IMR-90 (cell line): ENCODE results near the gene PTPRG. TPM values are rescaled to one million over a fixed set of nuclear protein-coding genes. Genes with fewer than 3 reads are reported as not detected.

Experiments used
- ATAC-seq: fragments of 200-7000 bp; cut with Tn5 transposase; 2 replicates; pipeline ENCODE4 v1.9.1; 2020; ENCODE audit warnings: low read depth, mild to moderate bottlenecking, moderate library complexity
- BruUV-seq: library from RNA; stranded (reverse); fragments of 400-500 nt; replicated peaks from 2 replicates; lab custom pipeline; 2021; lab: Mats Ljungman, UMichigan
- CTCF ChIA-PET: fragments of 300-600 bp; formaldehyde crosslinking; extraction: SDS; loops from one replicate; lab custom pipeline; 2021; ENCODE audit warnings: antibody characterized with exemption; lab: Yijun Ruan, JAX
- POLR2A ChIA-PET: fragments of 300-600 bp; sonication (Branson Sonifier 250); formaldehyde crosslinking; loops from one replicate; lab custom pipeline; 2022; ENCODE audit warnings: antibody characterized with exemption; ENCODE audit not compliant: unreplicated experiment; lab: Charles Lee
- DNase-seq: peaks from one replicate; pipeline ENCODE4 v3.0.0; 2013
- H2AFZ ChIP-seq: replicated peaks from 2 replicates; pipeline ENCODE3; 2013; ENCODE audit warnings: low read length, mild to moderate bottlenecking; ENCODE audit not compliant: poor library complexity
- H2AK5ac ChIP-seq: 2 replicates; pipeline ENCODE4 v1.6.1; 2013; ENCODE audit warnings: low read depth, low read length, inconsistent platforms
- H2AK9ac ChIP-seq: replicated peaks from 2 replicates; pipeline ENCODE3; 2013; ENCODE audit warnings: mild to moderate bottlenecking, low read depth, low read length, moderate library complexity; ENCODE audit not compliant: poor library complexity
- H2BK120ac ChIP-seq: 2 replicates; pipeline ENCODE4 v1.6.1; 2013; ENCODE audit warnings: low read depth, low read length, inconsistent platforms
- H2BK15ac ChIP-seq: 3 replicates; pipeline ENCODE4 v1.6.1; 2013; ENCODE audit warnings: low read depth, low read length, inconsistent platforms
- H2BK20ac ChIP-seq: 2 replicates; pipeline ENCODE4 v1.6.1; 2013; ENCODE audit warnings: low read depth, mild to moderate bottlenecking, inconsistent platforms, low read length, moderate library complexity
- H2BK5ac ChIP-seq: 2 replicates; pipeline ENCODE4 v1.6.1; 2013; ENCODE audit warnings: mild to moderate bottlenecking, low read depth, low read length, inconsistent platforms; ENCODE audit not compliant: poor library complexity, severe bottlenecking
- H3K14ac ChIP-seq: replicated peaks from 2 replicates; pipeline ENCODE4 v1.6.1; 2013; ENCODE audit warnings: low read depth, low read length, inconsistent platforms
- H3K18ac ChIP-seq: 2 replicates; pipeline ENCODE4 v1.6.1; 2013; ENCODE audit warnings: low read depth, low read length, control low read depth
- H3K23ac ChIP-seq: 2 replicates; pipeline ENCODE4 v1.6.1; 2013; ENCODE audit warnings: low read depth, low read length, inconsistent platforms
- H3K27ac ChIP-seq: 2 replicates; pipeline ENCODE4 v1.5.1; 2013; ENCODE audit warnings: mild to moderate bottlenecking, control low read depth, low read length; ENCODE audit not compliant: insufficient read depth
- H3K27me3 ChIP-seq: 2 replicates; pipeline ENCODE4 v1.6.1; 2013; ENCODE audit warnings: low read length; ENCODE audit not compliant: control insufficient read depth, insufficient read depth
- H3K36me3 ChIP-seq: 2 replicates; pipeline ENCODE4 v1.6.1; 2013; ENCODE audit warnings: low read length, mixed read lengths; ENCODE audit not compliant: control insufficient read depth, insufficient read depth
- H3K4ac ChIP-seq: 2 replicates; pipeline ENCODE4 v1.6.1; 2013; ENCODE audit warnings: low read depth, low read length, inconsistent platforms
- H3K4me1 ChIP-seq: 2 replicates; pipeline ENCODE4 v1.6.1; 2013; ENCODE audit warnings: low read length, mixed read lengths; ENCODE audit not compliant: control insufficient read depth, insufficient read depth
- H3K4me2 ChIP-seq: 2 replicates; pipeline ENCODE4 v1.6.1; 2013; ENCODE audit warnings: low read depth, mild to moderate bottlenecking, control low read depth, low read length, moderate library complexity
- H3K4me3 ChIP-seq: 2 replicates; pipeline ENCODE4 v1.5.1; 2013; ENCODE audit warnings: low read depth, mild to moderate bottlenecking, control low read depth, low read length, moderate library complexity; ENCODE audit not compliant: insufficient read depth
- H3K56ac ChIP-seq: 2 replicates; pipeline ENCODE4 v1.6.1; 2013; ENCODE audit warnings: low read length, inconsistent platforms; ENCODE audit not compliant: insufficient read depth; ENCODE audit errors: extremely low read depth
- H3K79me1 ChIP-seq, 2 experiments: 2 replicates each; pipeline ENCODE4 v1.6.1; 2013; ENCODE audit warnings: low read length in 2 of 2, inconsistent platforms in 1 of 2, low read depth in 1 of 2
- H3K9ac ChIP-seq: 2 replicates; pipeline ENCODE4 v1.6.1; 2013; ENCODE audit warnings: low read depth, low read length, control low read depth
- H3K9me1 ChIP-seq: 2 replicates; pipeline ENCODE4 v1.6.1; 2013; ENCODE audit warnings: low read length, inconsistent platforms; ENCODE audit not compliant: insufficient read depth
- H3K9me3 ChIP-seq: 2 replicates; pipeline ENCODE4 v1.6.1; 2013; ENCODE audit warnings: low read length; ENCODE audit not compliant: control insufficient read depth, insufficient read depth
- H4K20me1 ChIP-seq: 2 replicates; pipeline ENCODE4 v1.6.1; 2013; ENCODE audit warnings: low read length, inconsistent platforms; ENCODE audit not compliant: insufficient read depth
- H4K5ac ChIP-seq: 2 replicates; pipeline ENCODE4 v1.6.1; 2013; ENCODE audit warnings: mild to moderate bottlenecking, low read depth, low read length, control low read depth
- H4K8ac ChIP-seq, 2 experiments: 2 replicates each; pipeline ENCODE4 v1.6.1; 2013; ENCODE audit warnings: low read depth in 2 of 2, low read length in 2 of 2, control low read depth in 1 of 2, inconsistent platforms in 1 of 2
- H4K91ac ChIP-seq: 2 replicates; pipeline ENCODE4 v1.6.1; 2013; ENCODE audit warnings: low read depth, low read length, inconsistent platforms; ENCODE audit not compliant: insufficient read depth
- CEBPB ChIP-seq: IDR thresholded peaks from 2 replicates; pipeline ENCODE4 v1.6.1; 2012; ENCODE audit warnings: low read depth, low read length, improper control_type of control experiment
- MAZ ChIP-seq: IDR thresholded peaks from 2 replicates; pipeline ENCODE4 v1.6.1; 2012; ENCODE audit warnings: low read depth, mild to moderate bottlenecking, low read length, improper control_type of control experiment, moderate library complexity, borderline replicate concordance
- NFE2L2 ChIP-seq: fragments of 150-350 bp; IDR thresholded peaks from 2 replicates; pipeline ENCODE4 v1.6.1; 2016; ENCODE audit warnings: low read depth, mild to moderate bottlenecking, low read length
- RAD21 ChIP-seq: IDR thresholded peaks from 2 replicates; pipeline ENCODE4 v1.6.1; 2012; ENCODE audit warnings: low read length, improper control_type of control experiment
- WGBS, 2 experiments: methylation state at CpG; one replicate each; pipeline versions ENCODE4 v1.1.5 to v1.1.7; 2013; ENCODE audit warnings: missing lambda C conversion rate in 2 of 2; ENCODE audit not compliant: insufficient read length in 1 of 2; ENCODE audit errors: extremely low coverage in 2 of 2; 5-methylcytosine and 5-hydroxymethylcytosine counted together
- dilution Hi-C: fragments of 300-500 bp; cut with HindIII; formaldehyde crosslinking; loops from one replicate; pipeline ENCODE4 v1.14.3; 2018; ENCODE audit warnings: low sequenced_read_pairs; ENCODE audit not compliant: unreplicated experiment
- in situ Hi-C: fragments of 300-500 bp; cut with MboI; formaldehyde crosslinking; loops from 3 replicates; pipeline ENCODE4 v1.14.3; 2019; ENCODE audit warnings: low sequenced_read_pairs, inconsistent platforms, mixed read lengths
- intact Hi-C: fragments of 100-400 bp; cut with micrococcal nuclease; formaldehyde crosslinking; loops from 2 replicates; pipeline ENCODE4 v1.10.0; 2022
- polyA plus RNA-seq, 3 experiments: library from polyadenylated mRNA; depleted of rRNA; stranded (reverse); fragments of >200 nt; gene quantifications; 2 replicates each; pipeline ENCODE4 v1.2.3, GENCODE V29; 2012; ENCODE audit warnings: low replicate concordance in 1 of 3
- total RNA-seq: library from RNA; depleted of rRNA; stranded (reverse); fragments of >200 nt; gene quantifications from 2 replicates; pipeline ENCODE4 v1.2.3, GENCODE V29; 2012
- TF ChIP-seq, protein P1 (sequence below): fragments of 150-350 bp; IDR thresholded peaks from 2 replicates; pipeline ENCODE4 v1.6.1; 2016; ENCODE audit warnings: low read depth, mild to moderate bottlenecking, low read length, moderate library complexity, borderline replicate concordance

PTPRG gene
- total and polyA plus RNA-seq, 2 of the 4 experiments (the other 2 are of a cell fraction): 7.7 to 31.0 TPM

DNA sequence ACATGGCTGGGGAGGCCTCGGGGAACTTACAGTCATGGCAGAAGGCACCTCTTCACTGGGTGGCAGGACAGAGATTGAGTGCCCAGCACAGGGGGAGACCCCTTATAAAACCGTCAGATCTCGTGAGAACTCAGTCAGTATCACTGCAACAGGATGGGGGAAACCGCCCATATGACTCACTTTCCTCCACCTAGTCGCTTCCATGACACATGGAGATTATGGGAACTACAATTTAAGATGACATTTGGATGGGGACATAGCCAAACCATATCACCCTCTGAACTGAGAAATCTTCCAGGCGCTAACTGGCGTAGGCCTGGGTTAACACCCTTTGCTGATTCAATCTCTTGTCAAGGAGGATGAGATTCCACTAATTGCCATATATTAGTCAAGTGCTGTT, 419.7 kb downstream of the PTPRG start:
- Histone ChIP-seq H4K5ac (no peak overlapping the region), H2BK120ac (no peak overlapping the region), H3K4me3 (no peak overlapping the region), H2BK5ac (no peak overlapping the region), H3K4me1 (peaks cover 8% of the 10 kb centered on the region), H3K4ac (no peak overlapping the region), H3K14ac (no peak overlapping the region), H3K18ac (no peak overlapping the region), H2AK9ac (no peak overlapping the region), H3K4me2 (no peak overlapping the region), H3K9me1 (peaks cover 3% of the 10 kb centered on the region; the same call in 1 of the 2 replicates), H3K23ac (no peak overlapping the region), H3K56ac (no peak overlapping the region), H3K27me3 (no peaks in the 10 kb centered on the region), H4K8ac (no peak overlapping the region), H4K20me1 (no peaks in the 10 kb centered on the region), H4K91ac (no peak overlapping the region), H2BK20ac (no peak overlapping the region), H3K9ac (no peak overlapping the region), H3K9me3 (no peaks in the 10 kb centered on the region), H3K27ac (no peak overlapping the region), H3K36me3 (no peaks in the 10 kb centered on the region), H2BK15ac (no peak overlapping the region), H2AFZ (no peak overlapping the region), H3K79me1 (peaks cover 0 to 27% of the 10 kb centered on the region in 2 experiments; a peak in 3 of 4 replicates), H2AK5ac (no peak overlapping the region)
- in situ Hi-C loops: no loop called here
- ATAC-seq (no peak), DNase-seq (no peak)
- TF ChIP-seq, protein P1, sequence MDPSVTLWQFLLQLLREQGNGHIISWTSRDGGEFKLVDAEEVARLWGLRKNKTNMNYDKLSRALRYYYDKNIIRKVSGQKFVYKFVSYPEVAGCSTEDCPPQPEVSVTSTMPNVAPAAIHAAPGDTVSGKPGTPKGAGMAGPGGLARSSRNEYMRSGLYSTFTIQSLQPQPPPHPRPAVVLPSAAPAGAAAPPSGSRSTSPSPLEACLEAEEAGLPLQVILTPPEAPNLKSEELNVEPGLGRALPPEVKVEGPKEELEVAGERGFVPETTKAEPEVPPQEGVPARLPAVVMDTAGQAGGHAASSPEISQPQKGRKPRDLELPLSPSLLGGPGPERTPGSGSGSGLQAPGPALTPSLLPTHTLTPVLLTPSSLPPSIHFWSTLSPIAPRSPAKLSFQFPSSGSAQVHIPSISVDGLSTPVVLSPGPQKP: no peak
- TF ChIP-seq MAZ (no peak), NFE2L2 (no peak), RAD21 (no peak), CEBPB (no peak)
- BruUV-seq: no TSS peak
- CTCF ChIA-PET: no interaction called here
- dilution Hi-C loops: no loop called here
- 100% methylated on average over 1 of the region's 7 CpGs; no CpG with 5 or more reads in 1 of the 2 experiments for WGBS, 2 experiments
- POLR2A ChIA-PET: no interaction called here
- intact Hi-C loops: no loop called here
